GM20000 (cell line): Measurements from ENCODE around the gene STUM.

Experiments used
- DNase-seq: peaks from one replicate; pipeline ENCODE4 v3.0.0; 2012; ENCODE audit warnings: low spot score
- CTCF ChIP-seq: IDR thresholded peaks from 2 replicates; pipeline ENCODE4 v1.5.1; 2012; ENCODE audit warnings: mild to moderate bottlenecking, control low read depth; ENCODE audit errors: extremely low read depth, missing control alignments

The STUM gene

DNA sequence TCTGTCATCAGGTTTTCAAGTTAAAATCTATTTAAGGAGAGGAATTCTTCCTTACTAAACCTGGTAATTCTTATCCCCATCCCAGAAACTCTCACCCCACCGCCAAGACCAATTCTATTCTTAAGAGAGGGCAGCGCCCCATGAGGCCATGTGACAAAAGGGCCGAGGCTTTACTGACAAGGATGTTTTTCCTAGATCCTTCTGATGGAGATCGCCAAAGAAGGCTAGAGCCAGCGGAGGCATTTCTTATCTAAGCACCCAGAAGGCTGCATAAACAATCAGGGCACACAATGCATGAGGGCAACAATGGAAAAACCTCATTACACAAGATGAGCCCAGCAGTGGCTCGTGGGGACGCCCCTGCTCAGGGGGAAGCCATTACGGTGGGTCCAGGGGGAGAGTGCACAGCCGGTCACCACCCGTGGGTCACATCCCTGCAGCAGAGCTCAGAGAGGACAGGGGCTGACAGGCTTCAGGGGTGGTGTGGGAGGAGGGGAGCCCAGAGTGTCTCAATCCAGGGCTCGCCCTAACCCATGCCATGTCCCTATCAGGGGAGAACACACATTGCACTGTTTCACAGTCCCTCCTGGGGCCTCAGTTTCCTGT is 101.8 kb downstream of the STUM start:
- no peak for DNase-seq
- TF ChIP-seq CTCF, result no peak

GRCh38 chr1:226651041-226651731 is 102.6 kb downstream of the STUM start:
- TF ChIP-seq CTCF, result no peak
- no peak for DNase-seq

GRCh38 chr1:226651732-226652105 is 103.2 kb downstream of the STUM start:
- TF ChIP-seq CTCF, result no peak
- no peak for DNase-seq

DNA sequence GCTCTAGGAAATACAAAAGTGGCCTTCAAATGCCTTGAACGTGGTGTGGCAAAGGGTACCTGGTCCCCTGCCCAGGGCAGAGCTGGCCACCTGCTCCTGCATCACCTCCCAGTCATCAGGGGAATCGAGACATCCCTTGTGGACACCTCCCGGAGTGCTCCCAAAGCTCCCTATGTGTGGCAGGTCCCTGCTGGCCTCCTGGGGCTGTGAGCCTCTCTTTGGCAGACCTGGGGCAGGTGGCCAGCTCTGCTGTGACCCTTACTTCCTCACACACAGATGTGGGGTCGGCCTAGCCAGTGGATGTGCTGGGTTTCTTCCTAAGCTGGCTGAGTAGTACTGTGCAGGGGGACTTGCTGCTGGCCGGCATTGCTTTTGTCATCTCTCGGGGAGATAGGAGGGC is 104.0 kb downstream of the STUM start:
- no peak for TF ChIP-seq CTCF
- DNase-seq, result no peak

DNA sequence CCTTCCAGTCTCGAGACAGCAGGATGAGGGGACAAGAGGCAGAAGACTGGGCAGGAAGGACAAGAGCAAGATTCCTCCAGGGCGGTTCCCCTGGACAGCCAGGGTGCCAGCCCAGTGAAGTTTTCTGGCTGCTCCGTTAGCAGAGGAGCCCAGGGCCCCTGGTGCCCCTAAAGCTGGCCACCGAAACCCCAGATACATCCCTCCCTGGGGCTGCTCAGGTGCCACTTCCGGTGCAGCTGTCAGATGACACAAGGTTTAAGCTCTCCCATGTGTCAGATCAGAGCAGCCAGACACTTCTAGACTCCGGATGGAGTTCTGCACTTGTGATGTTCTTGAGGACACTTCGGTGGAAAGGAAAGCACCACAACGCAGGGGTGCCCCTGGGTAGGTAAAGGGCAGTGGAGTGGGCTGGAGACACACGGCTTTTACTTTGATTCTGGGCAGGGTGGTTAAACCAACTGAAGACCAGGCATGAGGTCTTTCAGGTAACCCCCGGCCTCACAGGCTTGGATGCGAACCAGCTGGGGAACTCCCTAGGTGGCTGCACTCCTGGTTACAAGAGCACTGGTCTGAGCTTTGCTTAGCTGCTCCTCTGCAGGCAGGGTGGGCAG is 104.9 kb downstream of the STUM start:
- no peak for TF ChIP-seq CTCF
- peak; percentile 33 for DNase-seq

GRCh38 chr1:226654046-226654667 is 105.6 kb downstream of the STUM start:
- no peak for DNase-seq
- no peak for TF ChIP-seq CTCF

- no peak for TF ChIP-seq CTCF
- DNase-seq, result no peak
These were observed 106.1 kb downstream of the STUM start for GRCh38 chr1:226654668-226655055.
